HG02840 (cell line): ENCODE measurements around the gene CARD10.
"Not testable (repeated sequence)": the region's sequence is repeated elsewhere in the genome, so short reads cannot be mapped to it uniquely, and the experiment has no call there.

Experiments used
- ATAC-seq: cut with Tn5 transposase; IDR thresholded peaks from one replicate; pipeline ENCODE4 v1.9.1; 2021; ENCODE audit warnings: mild to moderate bottlenecking, moderate library complexity, moderate number of reproducible peaks; ENCODE audit not compliant: unreplicated experiment, low FRiP score

The CARD10 gene

DNA sequence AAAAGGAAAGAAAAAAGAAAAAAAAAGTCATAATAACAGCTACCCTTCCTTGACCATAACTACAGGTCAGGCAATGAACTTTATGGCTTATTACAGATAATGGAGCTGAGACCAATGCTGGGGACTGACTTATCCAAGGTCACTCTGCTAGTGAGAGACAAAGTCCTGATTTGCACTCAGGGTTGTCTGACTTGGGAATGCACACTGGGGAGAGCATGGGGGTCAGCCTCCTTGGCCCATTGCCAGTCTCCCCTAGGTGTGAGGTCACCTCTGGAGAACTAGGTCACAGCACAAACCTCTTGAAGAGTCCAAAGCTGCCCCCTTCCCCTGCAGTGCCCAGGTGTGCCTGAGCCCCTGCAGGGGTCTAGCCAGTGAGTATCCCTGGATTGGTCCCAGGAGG is 35.8 kb upstream of the CARD10 start:
- ATAC-seq = no peak

DNA sequence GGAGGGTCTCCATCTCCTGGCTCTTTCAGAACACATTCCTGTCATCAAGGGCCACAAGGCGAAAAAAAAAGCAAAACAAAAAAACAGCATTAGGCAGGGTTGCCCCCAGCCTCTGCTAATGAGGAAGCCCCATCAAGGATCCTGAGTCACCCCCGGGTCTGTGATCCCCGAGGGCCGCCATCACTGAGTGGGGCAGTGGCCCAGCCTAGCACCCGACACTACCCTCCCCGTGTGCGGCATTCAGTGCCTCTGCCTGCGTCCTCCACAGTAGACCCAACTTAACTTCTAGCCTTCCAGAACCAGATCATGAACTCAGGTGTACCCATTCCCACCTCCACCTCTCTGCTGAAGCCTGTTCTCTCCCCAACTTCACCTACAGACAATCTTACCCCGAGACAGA is 34.5 kb upstream of the CARD10 start:
- ATAC-seq = no peak

DNA sequence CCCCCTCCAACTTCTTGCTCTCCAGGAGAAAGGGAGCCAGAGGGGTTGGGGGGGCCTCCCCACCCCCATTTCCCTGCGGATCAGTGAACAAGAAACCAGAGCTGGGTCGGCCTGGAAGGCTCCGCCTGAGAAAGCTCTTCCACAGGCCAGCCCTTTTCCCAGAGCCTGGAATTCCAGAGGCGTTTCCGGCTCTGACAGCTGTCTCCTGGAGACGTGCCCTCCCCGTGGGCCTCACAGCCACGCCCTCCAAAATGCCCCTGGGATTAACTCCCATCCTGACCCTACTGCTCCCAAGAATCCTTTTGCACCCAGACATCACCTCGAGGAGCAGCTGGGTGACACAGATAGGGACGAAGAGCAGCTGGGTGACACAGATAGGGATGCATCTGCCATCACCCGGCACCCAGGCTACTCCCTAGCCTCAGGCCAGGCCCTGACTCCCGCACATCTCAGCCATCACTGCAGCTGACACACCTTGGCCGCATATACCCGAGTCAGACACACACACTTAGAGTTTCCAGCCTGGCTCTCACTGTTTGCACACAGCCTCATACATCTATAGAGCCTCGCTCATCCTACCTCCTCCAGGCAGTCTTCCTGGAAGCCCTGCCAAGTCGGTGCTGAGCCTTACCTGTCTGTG is 33.4 kb upstream of the CARD10 start:
- ATAC-seq = no peak

DNA sequence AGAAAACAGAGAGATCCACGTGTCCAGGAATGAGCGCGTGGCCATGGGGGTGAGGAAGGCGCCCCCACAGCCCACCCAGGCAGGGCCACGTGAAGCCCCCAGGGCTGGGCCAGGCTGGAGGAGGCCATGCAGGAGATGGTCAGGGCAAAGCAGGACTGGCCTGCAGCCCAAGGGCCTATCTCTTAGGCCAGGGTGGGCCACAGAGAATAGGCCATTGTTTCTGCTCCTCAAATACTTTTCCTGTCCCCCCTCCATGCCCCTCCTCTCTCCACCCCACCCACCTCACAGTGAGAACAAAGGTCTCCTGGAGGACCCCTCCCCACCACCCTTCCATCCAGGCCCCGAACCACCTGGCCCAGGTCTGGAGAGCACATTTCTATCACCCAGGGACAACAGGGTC is 32.8 kb upstream of the CARD10 start:
- ATAC-seq = no peak

DNA sequence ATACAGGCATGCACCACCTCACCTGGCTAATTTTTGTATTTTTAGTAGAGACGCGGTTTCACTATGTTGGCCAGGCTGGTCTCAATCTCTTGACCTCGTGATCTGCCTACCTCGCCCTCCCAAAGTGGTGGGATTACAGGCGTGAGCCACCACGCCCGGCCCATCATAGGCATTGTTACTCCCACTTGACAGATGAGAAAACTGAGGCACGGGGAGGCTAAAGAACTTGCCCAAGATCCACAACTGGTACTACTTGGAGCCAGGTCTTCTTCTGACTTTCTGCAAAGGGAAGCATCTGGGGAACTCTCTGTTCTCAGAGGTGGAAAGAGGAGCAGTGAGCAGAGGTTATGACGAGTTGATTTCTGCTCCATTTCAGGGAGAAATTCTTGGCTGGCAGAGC is 31.7 kb upstream of the CARD10 start:
- not testable (repeated sequence) for ATAC-seq

DNA sequence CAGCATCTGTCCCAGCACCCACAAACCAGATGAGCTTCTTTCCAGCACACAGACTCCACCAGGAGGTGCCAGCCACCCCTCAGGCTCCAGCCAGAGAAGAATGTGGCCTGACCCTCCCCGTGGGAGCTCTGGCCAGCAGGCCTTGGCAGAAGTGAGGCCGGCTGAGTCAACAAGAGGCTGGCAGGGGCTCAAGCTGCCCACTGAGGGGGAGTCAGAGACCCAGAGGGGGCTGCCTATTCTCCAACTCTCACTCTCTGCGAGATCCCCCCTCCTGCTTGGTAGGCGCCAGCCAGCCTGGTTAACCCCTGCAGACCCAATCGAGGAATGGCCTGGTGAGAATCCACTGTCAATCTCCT is 30.5 kb upstream of the CARD10 start:
- ATAC-seq = no peak

GRCh38 chr22:37547251-37547741 is 28.1 kb upstream of the CARD10 start:
- ATAC-seq = no peak

DNA sequence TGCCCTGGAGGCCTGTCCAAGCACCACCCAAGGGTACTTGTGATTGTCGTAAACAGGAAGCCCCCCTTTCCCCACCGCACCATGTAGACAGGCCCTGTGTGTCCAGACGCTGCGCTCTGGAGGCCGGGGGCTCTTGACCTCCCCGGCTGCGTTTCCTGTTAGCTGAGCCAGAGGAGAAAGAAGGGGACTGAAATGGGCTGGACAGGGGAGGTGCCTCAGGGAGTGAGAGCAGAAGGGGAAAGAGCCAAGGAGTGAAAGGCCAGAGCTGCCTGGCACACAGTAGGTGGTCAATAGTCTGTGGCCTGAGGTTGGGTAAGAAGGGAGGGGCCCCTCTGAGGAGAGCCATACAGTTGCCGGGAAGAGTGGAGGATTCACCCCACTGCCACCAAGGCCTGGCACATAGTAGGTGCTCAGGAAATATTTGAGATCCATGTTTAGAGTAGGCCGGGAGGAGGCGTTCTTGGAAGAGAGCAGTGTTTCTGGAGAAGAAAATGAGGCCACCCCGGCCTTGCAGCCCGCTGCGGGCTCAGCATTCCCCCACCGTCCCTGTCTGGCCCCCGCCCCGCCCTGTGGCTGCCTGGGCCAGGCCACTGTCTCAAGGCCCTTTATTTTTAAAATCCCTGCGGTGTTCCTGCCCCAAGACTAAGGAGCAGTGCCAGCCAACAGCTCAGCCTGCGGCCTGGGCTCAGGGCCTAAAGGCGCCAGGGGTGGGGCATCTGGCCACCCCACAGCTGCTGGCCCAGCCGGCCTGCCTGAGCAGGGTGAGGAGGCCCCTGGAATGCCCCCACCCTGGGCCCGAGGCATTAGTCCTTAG is 27.4 kb upstream of the CARD10 start:
- ATAC-seq = no peak

- no peak for ATAC-seq
These were observed 26.7 kb upstream of the CARD10 start for GRCh38 chr22:37545703-37546436.

GRCh38 chr22:37544955-37545702 is 25.9 kb upstream of the CARD10 start:
- no peak for ATAC-seq

GRCh38 chr22:37542959-37543358 is 23.7 kb upstream of the CARD10 start:
- no peak for ATAC-seq

DNA sequence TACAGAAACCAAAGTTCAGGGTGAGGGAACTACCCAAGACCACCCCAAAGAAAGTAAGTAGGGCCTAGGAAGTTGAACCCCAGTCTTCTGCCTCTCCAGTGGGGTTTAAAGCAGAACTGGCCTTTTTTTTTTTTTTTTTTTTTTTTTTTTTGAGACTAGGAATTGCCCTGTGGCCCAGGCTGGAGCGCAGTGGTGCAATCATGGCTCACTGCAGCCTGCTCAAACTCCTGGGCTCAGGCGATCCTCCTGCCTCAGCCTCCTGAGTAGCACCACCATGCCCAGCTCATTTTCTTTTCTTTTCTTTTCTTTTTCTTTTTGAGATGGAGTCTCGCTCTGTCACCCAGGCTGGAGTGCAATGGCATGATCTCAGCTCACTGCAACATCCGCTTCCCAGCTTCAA is 23.2 kb upstream of the CARD10 start:
- not testable (repeated sequence) for ATAC-seq

- ATAC-seq = not testable (repeated sequence)
These were observed 20.6 kb upstream of the CARD10 start for GRCh38 chr22:37539790-37540189.

- ATAC-seq = peak; percentile 64
These were observed 19.6 kb upstream of the CARD10 start for GRCh38 chr22:37538590-37539357.

GRCh38 chr22:37535159-37535558 is 15.9 kb upstream of the CARD10 start:
- ATAC-seq = no peak

GRCh38 chr22:37534445-37534844 is 15.2 kb upstream of the CARD10 start:
- no peak for ATAC-seq

DNA sequence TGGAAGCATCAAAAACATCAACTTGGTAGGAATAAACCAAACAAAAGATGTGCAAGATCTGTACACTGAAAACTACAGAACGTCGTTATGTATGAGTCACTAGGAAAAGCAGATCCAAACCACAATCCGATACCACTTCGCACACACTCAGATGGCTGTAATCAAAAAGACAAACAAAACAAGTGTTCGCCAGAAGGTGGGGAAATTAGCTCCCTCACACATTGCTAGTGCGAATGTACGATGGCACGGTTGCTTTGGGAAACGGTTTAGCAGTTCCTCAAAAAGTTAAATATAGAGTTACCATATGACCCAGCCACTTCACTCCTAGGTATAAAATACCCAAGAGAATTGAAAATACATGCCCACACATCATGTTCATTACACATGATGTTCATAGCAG is 14.8 kb upstream of the CARD10 start:
- no peak for ATAC-seq

- no peak for ATAC-seq
These were observed 10.6 kb upstream of the CARD10 start for GRCh38 chr22:37529652-37530345.

DNA sequence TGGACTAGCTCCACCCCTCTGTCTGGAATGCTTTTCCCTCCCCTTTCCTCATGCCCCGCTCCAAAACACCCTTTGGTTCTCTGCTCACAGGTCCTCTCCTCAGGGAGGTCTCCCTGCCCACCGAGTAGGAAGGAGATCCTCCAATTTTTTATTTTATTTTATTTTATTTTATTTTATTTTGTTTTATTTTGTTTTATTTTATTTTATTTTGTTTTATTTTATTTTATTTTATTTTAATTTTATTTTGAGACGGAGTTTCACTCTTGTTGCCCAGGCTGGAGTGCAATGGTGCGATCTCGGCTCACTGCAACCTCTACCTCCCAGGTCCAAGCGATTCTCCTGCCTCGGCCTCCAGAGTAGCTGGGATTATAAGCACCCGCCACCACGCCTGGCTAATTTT is 8.7 kb upstream of the CARD10 start:
- ATAC-seq = not testable (repeated sequence)
